ENCODE results near the gene TAS1R2. TPM values are rescaled to one million over a fixed set of nuclear protein-coding genes. Genes with fewer than 3 reads are reported as not detected.
A peak's percentile ranks its signal among the peaks of the same experiment; 100 is the strongest.

Gene TAS1R2
- total RNA-seq, 2 donors from 2014 or later = not detected

DNA sequence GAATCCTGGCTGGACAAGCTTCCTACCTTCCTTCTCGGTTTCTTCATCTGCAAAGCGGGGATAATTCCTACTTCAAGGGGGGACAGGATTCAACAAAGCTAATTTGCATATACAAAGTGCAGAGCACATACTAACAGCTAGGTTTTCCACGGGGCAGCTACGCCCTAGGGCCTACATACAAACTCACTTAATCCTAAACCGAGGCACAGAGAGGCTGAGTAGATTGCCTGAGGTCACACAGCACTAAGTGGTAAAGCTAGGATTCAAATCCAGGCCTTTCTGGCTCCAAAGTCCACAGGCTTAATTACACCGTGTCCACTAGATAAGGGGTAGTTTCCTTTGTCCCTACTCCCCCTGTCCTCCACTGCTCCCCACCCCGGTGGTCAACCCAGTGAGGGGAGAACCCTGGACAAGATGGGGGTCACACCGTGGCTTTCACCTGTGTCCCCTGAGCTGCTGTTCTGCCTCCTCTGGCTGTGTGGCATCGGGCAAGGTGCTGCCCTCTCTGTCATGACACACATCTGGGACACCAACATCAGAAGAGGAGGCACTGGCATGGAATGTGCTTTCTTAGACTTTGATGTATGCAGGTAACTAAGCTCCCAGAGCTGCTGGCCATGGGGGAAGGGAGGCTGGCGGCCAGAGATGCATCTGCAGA is 44.5 kb downstream of the TAS1R2 start:
- Mint-ChIP-seq H3K36me3 (ENCODE audit: low read depth) (no peaks in the 10 kb centered on the region), H3K4me3 (no peak overlapping the region), H3K4me1 (no peaks in the 10 kb centered on the region), H3K9me3 (no peaks in the 10 kb centered on the region), H3K27me3 (ENCODE audit: insufficient read depth) (peaks cover 33% of the 10 kb centered on the region), H3K27ac (no peak overlapping the region)
- Histone ChIP-seq H3K9me3 (ENCODE audit: control insufficient read depth, low read length) (no peaks in the 10 kb centered on the region), H3K4me3 (ENCODE audit: low read length) (no peak overlapping the region), H3K36me3 (ENCODE audit: control insufficient read depth, insufficient read depth, low read length) (no peaks in the 10 kb centered on the region), H3K9ac (ENCODE audit: extremely low read depth, low read length, poor library complexity, severe bottlenecking) (no peak overlapping the region), H3K27me3 (ENCODE audit: control insufficient read depth, insufficient read depth, low read length, poor library complexity, severe bottlenecking) (peaks cover 22% of the 10 kb centered on the region), H3K27ac (ENCODE audit: low read depth, low read length) (no peak overlapping the region), H3K4me1 (ENCODE audit: control insufficient read depth, insufficient read depth, low read length) (no peaks in the 10 kb centered on the region)
- no peak for DNase-seq
- TF ChIP-seq, protein P1, sequence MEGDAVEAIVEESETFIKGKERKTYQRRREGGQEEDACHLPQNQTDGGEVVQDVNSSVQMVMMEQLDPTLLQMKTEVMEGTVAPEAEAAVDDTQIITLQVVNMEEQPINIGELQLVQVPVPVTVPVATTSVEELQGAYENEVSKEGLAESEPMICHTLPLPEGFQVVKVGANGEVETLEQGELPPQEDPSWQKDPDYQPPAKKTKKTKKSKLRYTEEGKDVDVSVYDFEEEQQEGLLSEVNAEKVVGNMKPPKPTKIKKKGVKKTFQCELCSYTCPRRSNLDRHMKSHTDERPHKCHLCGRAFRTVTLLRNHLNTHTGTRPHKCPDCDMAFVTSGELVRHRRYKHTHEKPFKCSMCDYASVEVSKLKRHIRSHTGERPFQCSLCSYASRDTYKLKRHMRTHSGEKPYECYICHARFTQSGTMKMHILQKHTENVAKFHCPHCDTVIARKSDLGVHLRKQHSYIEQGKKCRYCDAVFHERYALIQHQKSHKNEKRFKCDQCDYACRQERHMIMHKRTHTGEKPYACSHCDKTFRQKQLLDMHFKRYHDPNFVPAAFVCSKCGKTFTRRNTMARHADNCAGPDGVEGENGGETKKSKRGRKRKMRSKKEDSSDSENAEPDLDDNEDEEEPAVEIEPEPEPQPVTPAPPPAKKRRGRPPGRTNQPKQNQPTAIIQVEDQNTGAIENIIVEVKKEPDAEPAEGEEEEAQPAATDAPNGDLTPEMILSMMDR (conservative IDR thresholded peaks at IDR 0.05) = no peak
- WGBS, 2 experiments (ENCODE audit: insufficient coverage in 1 of 2, insufficient read length in 1 of 2) = 78 to 85% methylated on average over 7 to 10 of the region's 10 CpGs

DNA sequence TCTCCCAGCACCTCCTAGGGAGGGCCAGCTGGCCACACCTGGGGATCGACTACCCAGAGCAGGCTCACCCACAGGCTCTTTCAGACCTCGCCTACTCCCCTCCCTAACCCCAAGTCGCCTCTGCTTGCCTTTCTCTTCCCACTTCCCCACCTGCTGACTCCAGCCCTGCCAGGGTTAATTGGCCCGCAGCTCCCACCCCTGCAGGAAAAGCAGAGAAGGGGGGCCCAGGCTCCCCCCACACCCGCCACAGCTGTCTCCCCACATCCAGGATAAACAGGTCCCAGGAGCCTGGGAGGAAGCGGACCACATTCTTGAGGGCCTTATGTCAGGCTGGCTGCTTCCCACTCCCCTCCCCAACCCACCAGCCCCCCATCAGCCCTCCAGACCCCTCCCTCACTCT is 45.0 kb downstream of the TAS1R2 start:
- DNase-seq = peak; percentile 61
- Mint-ChIP-seq H3K27me3 (ENCODE audit: insufficient read depth) (peaks cover 29% of the 10 kb centered on the region), H3K4me1 (no peaks in the 10 kb centered on the region), H3K4me3 (no peak overlapping the region), H3K36me3 (ENCODE audit: low read depth) (no peaks in the 10 kb centered on the region), H3K27ac (no peak overlapping the region), H3K9me3 (no peaks in the 10 kb centered on the region)
- no peak overlapping the region for H3K9ac ChIP-seq (ENCODE audit: extremely low read depth, low read length, poor library complexity, severe bottlenecking)
- no peaks in the 10 kb centered on the region for H3K4me1 ChIP-seq (ENCODE audit: control insufficient read depth, insufficient read depth, low read length)
- H3K4me3 ChIP-seq (ENCODE audit: low read length) = no peak overlapping the region
- no peaks in the 10 kb centered on the region for H3K36me3 ChIP-seq (ENCODE audit: control insufficient read depth, insufficient read depth, low read length)
- no peaks in the 10 kb centered on the region for H3K9me3 ChIP-seq (ENCODE audit: control insufficient read depth, low read length)
- H3K27me3 ChIP-seq (ENCODE audit: control insufficient read depth, insufficient read depth, low read length, poor library complexity, severe bottlenecking) = peaks cover 16% of the 10 kb centered on the region
- no peak overlapping the region for H3K27ac ChIP-seq (ENCODE audit: low read depth, low read length)
- TF ChIP-seq, protein P1 (conservative IDR thresholded peaks at IDR 0.05) = no peak
- 43 to 89% methylated on average over 1 to 6 of the region's 6 CpGs for WGBS, 2 experiments (ENCODE audit: insufficient coverage in 1 of 2, insufficient read length in 1 of 2)

DNA sequence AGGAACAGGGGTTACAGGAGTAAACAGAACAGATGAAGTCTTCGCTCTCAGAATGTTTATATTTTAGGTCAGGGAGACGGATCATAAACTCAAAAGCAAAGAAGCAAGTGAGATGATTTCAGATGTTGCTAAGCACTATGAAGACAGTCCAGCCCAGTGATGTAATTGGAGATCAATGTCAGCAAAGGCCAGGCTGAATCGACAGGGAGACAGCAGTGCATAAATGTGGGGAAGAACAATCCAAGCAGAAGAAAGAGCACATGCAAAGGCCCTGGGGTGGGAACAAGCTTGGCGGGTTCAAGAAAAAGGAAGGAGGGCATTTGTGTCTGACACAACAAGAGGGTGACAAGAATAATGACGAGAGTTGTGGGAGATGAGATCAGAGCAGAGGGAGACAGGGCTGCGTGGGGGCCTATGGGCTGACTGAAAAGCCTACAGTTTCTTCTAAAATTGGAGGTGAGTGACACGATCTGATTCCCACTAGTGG is 47.0 kb downstream of the TAS1R2 start:
- no peaks in the 10 kb centered on the region for H3K9me3 Mint-ChIP-seq

More for the DNA sequence above, 47.0 kb downstream of the TAS1R2 start:
- Histone ChIP-seq H3K27me3 (ENCODE audit: control insufficient read depth, insufficient read depth, low read length, poor library complexity, severe bottlenecking) (peaks cover 5% of the 10 kb centered on the region), H3K4me1 (ENCODE audit: control insufficient read depth, insufficient read depth, low read length) (no peaks in the 10 kb centered on the region), H3K36me3 (ENCODE audit: control insufficient read depth, insufficient read depth, low read length) (no peaks in the 10 kb centered on the region), H3K9me3 (ENCODE audit: control insufficient read depth, low read length) (no peaks in the 10 kb centered on the region), H3K4me3 (ENCODE audit: low read length) (no peak overlapping the region), H3K27ac (ENCODE audit: low read depth, low read length) (no peak overlapping the region), H3K9ac (ENCODE audit: extremely low read depth, low read length, poor library complexity, severe bottlenecking) (no peak overlapping the region)
- Mint-ChIP-seq H3K4me1 (no peaks in the 10 kb centered on the region), H3K27me3 (ENCODE audit: insufficient read depth) (peaks cover 18% of the 10 kb centered on the region), H3K27ac (no peak overlapping the region), H3K4me3 (no peak overlapping the region), H3K36me3 (ENCODE audit: low read depth) (no peaks in the 10 kb centered on the region)
- no peak for DNase-seq
- TF ChIP-seq, protein P1 (conservative IDR thresholded peaks at IDR 0.05) = no peak
- WGBS, 2 experiments (ENCODE audit: insufficient coverage in 1 of 2, insufficient read length in 1 of 2) = 89 to 91% methylated on average over 7 of the region's 7 CpGs
